Progenitor cell of endocrine pancreas (in vitro differentiated cells): ENCODE measurements around the gene MLST8. TPM values are rescaled to one million over a fixed set of nuclear protein-coding genes. Genes with fewer than 3 reads are reported as not detected.

Experiments used
- DNase-seq: peaks from one replicate; pipeline ENCODE4 v3.0.0; 2021; ENCODE audit warnings: low spot score; ENCODE audit not compliant: unreplicated experiment
- H3K27ac Mint-ChIP-seq: 2 replicates; pipeline ENCODE4 v1.8.0; 2021; ENCODE audit warnings: mild to moderate bottlenecking, moderate library complexity, mixed read lengths
- H3K27me3 Mint-ChIP-seq: 2 replicates; pipeline ENCODE4 v1.8.0; 2021; ENCODE audit warnings: mixed read lengths
- H3K36me3 Mint-ChIP-seq: 2 replicates; pipeline ENCODE4 v1.8.0; 2022; ENCODE audit warnings: mixed read lengths; ENCODE audit not compliant: insufficient read depth
- H3K4me1 Mint-ChIP-seq: 2 replicates; pipeline ENCODE4 v1.8.0; 2021; ENCODE audit warnings: low read depth, mixed read lengths
- H3K4me3 Mint-ChIP-seq: 2 replicates; pipeline ENCODE4 v1.8.0; 2021; ENCODE audit warnings: low read depth, mild to moderate bottlenecking, moderate library complexity, mixed read lengths
- H3K9me3 Mint-ChIP-seq: 2 replicates; pipeline ENCODE4 v1.8.0; 2021; ENCODE audit warnings: low read depth, mixed read lengths
- total RNA-seq: library from RNA; stranded (reverse); gene quantifications from 2 replicates; pipeline ENCODE4 v1.2.1, GENCODE V29; 2021
- TF ChIP-seq, protein P1 (sequence below): fragments of 200-600 bp; sonication (generic); IDR thresholded peaks from one replicate; pipeline ENCODE4 v1.5.0; 2021; ENCODE audit warnings: antibody characterized with exemption, mild to moderate bottlenecking; ENCODE audit not compliant: unreplicated experiment

MLST8 gene
- total RNA-seq, 1 donor from 2014 or later = 51.5 TPM

DNA sequence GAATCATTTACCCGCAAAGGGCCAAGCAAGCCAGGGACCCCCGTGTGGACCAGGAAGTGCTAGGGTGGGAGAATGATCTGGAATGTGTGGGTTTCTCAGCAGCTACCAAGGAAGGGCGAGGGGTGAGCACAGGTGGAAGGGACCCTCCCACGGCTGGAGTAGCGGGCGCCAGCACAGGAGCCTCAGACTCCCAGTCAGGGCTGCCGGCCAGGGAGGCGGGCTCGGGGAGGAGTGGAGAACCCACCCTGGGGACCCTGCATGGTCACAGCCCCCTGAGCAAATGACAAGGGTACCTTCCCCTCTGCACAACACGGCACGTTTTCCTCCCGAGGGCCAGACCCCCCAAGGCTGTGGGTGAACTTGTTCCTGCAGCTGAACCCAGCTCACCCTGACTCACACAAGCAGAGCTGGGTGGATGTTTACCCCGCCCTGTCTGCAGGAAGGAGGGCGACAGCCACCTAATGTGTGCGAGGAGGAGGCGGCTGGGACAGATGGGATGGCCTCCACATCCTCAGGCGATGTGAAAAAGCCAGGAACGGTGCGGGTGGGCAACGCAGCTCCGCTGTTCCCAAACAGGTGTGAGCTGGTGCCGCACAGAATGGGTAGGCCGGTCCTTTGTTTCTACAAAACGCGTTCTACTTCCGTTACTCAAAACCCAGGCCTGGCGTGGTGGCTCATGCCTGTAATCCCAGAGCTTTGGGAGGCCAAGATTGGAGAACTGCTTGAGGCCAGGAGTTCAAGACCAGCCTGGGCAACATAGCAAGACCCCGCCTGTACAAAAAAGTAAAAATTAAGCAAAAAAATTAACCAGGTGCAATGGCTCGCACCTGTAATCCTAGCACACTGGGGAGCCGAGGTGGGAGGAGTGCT lies 39.9 kb downstream of the MLST8 start:
- Mint-ChIP-seq H3K4me3 (no peak overlapping the region), H3K9me3 (no peaks in the 10 kb centered on the region), H3K27me3 (no peaks in the 10 kb centered on the region), H3K4me1 (no peaks in the 10 kb centered on the region), H3K27ac (no peak overlapping the region), H3K36me3 (peaks cover 4% of the 10 kb centered on the region)
- DNase-seq = no peak
- TF ChIP-seq, protein P1, sequence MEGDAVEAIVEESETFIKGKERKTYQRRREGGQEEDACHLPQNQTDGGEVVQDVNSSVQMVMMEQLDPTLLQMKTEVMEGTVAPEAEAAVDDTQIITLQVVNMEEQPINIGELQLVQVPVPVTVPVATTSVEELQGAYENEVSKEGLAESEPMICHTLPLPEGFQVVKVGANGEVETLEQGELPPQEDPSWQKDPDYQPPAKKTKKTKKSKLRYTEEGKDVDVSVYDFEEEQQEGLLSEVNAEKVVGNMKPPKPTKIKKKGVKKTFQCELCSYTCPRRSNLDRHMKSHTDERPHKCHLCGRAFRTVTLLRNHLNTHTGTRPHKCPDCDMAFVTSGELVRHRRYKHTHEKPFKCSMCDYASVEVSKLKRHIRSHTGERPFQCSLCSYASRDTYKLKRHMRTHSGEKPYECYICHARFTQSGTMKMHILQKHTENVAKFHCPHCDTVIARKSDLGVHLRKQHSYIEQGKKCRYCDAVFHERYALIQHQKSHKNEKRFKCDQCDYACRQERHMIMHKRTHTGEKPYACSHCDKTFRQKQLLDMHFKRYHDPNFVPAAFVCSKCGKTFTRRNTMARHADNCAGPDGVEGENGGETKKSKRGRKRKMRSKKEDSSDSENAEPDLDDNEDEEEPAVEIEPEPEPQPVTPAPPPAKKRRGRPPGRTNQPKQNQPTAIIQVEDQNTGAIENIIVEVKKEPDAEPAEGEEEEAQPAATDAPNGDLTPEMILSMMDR = no peak

- peaks cover 4% of the 10 kb centered on the region for H3K36me3 Mint-ChIP-seq
These were observed 41.1 kb downstream of the MLST8 start for GRCh38 chr16:2246301-2246885.

DNA sequence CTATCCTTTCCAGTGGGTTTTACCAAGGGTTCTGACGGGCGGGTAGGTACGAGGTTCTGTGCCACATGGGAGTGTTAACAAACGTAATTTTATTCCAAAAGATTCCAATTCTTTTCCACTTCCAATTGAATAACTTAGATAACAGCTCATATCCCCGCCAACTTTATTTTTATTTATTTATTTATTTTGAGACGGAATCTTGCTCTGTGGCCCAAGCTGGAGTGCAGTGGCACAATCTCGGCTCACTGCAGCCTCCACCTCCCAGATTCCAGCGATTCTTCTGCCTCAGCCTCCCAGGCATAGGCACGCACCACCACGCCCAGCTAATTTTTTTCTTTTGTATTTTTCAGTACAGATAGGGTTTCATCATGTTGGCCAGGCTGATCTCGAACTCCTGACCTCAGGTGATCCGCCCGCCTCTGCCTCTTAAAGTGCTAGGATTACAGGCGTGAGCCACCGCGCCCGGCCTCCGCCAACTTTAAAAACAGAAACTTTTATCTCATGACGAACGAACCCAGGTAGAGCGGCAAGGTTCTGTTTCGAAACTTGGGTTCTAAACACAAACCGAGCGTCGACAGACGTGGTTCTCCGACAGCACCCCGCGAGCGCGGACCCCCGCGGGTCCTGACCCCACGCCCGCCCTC lies 45.5 kb downstream of the MLST8 start:
- H3K4me1 Mint-ChIP-seq = peaks cover 7% of the 10 kb centered on the region
- H3K27ac Mint-ChIP-seq = peak overlapping the region; percentile 92
- peaks cover 14% of the 10 kb centered on the region for H3K36me3 Mint-ChIP-seq
- peak overlapping the region; percentile 83 for H3K4me3 Mint-ChIP-seq
- no peak for DNase-seq
- H3K27me3 Mint-ChIP-seq = no peaks in the 10 kb centered on the region
- no peaks in the 10 kb centered on the region for H3K9me3 Mint-ChIP-seq
- TF ChIP-seq, protein P1 = no peak

More at GRCh38 chr16:2246301-2246885, 41.1 kb downstream of the MLST8 start:
- H3K4me1 Mint-ChIP-seq = peaks cover 3% of the 10 kb centered on the region
- DNase-seq = no peak
- TF ChIP-seq, protein P1 = no peak
- no peak overlapping the region for H3K4me3 Mint-ChIP-seq
- H3K9me3 Mint-ChIP-seq = no peaks in the 10 kb centered on the region
- no peaks in the 10 kb centered on the region for H3K27me3 Mint-ChIP-seq
- H3K27ac Mint-ChIP-seq = no peak overlapping the region

GRCh38 chr16:2251296-2252111 lies 46.2 kb downstream of the MLST8 start, which contains the start of gene ECI1:
TSS of gene ECI1 (minus strand) at chr16:2251587. CDS start at chr16:2251566, 21 bp downstream.
- DNase-seq = peak; percentile 89
- H3K27me3 Mint-ChIP-seq = no peaks in the 10 kb centered on the region
- TF ChIP-seq, protein P1 = peak; percentile 63
- H3K9me3 Mint-ChIP-seq = no peaks in the 10 kb centered on the region
- H3K4me3 Mint-ChIP-seq = peak within 1 kb of the TSS; percentile 83
- peaks cover 7% of the 10 kb centered on the region for H3K4me1 Mint-ChIP-seq
- peaks cover 18% of the 10 kb centered on the region for H3K36me3 Mint-ChIP-seq
- peak within 1 kb of the TSS; percentile 95 for H3K27ac Mint-ChIP-seq
